ENCODE measurements around the gene JMJD8. TPM values are rescaled to one million over a fixed set of nuclear protein-coding genes. Genes with fewer than 3 reads are reported as not detected.
"Not testable (repeated sequence)": the region's sequence is repeated elsewhere in the genome, so short reads cannot be mapped to it uniquely, and the experiment has no call there.

The JMJD8 gene
- total RNA-seq, 1 experiment from 2014 or later = 90.5 TPM

- BruUV-seq (replicated peaks) = no TSS peak
- H3K4me3 Mint-ChIP-seq (ENCODE audit: low read depth, unreplicated experiment) = peak overlapping the region; percentile 59
Measured at GRCh38 chr16:694187-694862, 10.2 kb upstream of the JMJD8 start.

GRCh38 chr16:693766-694165 lies 9.6 kb upstream of the JMJD8 start:
- peaks cover 41% of the 10 kb centered on the region for H3K36me3 Mint-ChIP-seq (ENCODE audit: insufficient read depth, unreplicated experiment)
- TF ChIP-seq, protein P1, sequence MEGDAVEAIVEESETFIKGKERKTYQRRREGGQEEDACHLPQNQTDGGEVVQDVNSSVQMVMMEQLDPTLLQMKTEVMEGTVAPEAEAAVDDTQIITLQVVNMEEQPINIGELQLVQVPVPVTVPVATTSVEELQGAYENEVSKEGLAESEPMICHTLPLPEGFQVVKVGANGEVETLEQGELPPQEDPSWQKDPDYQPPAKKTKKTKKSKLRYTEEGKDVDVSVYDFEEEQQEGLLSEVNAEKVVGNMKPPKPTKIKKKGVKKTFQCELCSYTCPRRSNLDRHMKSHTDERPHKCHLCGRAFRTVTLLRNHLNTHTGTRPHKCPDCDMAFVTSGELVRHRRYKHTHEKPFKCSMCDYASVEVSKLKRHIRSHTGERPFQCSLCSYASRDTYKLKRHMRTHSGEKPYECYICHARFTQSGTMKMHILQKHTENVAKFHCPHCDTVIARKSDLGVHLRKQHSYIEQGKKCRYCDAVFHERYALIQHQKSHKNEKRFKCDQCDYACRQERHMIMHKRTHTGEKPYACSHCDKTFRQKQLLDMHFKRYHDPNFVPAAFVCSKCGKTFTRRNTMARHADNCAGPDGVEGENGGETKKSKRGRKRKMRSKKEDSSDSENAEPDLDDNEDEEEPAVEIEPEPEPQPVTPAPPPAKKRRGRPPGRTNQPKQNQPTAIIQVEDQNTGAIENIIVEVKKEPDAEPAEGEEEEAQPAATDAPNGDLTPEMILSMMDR (IDR thresholded peaks at IDR 0.05; ENCODE audit: unreplicated experiment) = no peak
- BruUV-seq (replicated peaks) = no TSS peak
- CTCF ChIA-PET = no interaction called here
- H3K27ac Mint-ChIP-seq (ENCODE audit: unreplicated experiment) = no peak overlapping the region
- no peak for DNase-seq
- no peaks in the 10 kb centered on the region for H3K9me3 Mint-ChIP-seq (ENCODE audit: low read depth, unreplicated experiment)
- peaks cover 76% of the 10 kb centered on the region for H3K27me3 Mint-ChIP-seq (ENCODE audit: unreplicated experiment)
- peak overlapping the region; percentile 59 for H3K4me3 Mint-ChIP-seq (ENCODE audit: low read depth, unreplicated experiment)
- intact Hi-C loops (cut with micrococcal nuclease; ENCODE audit: unreplicated experiment) = no loop called here
- H3K4me1 Mint-ChIP-seq (ENCODE audit: low read depth, unreplicated experiment) = peaks cover 9% of the 10 kb centered on the region

More at GRCh38 chr16:694187-694862, 10.2 kb upstream of the JMJD8 start:
- DNase-seq = no peak
- CTCF ChIA-PET = interaction anchor here (0.5 to 1.8 kb wide), 3 partner anchors 13 to 1154 kb away, joined by 3 to 4 read pairs (median 4); no protein-coding TSS in a partner anchor
- H3K4me1 Mint-ChIP-seq (ENCODE audit: low read depth, unreplicated experiment) = peaks cover 9% of the 10 kb centered on the region
- H3K27me3 Mint-ChIP-seq (ENCODE audit: unreplicated experiment) = peaks cover 82% of the 10 kb centered on the region
- no peak overlapping the region for H3K27ac Mint-ChIP-seq (ENCODE audit: unreplicated experiment)
- TF ChIP-seq, protein P1 (IDR thresholded peaks at IDR 0.05; ENCODE audit: unreplicated experiment) = no peak
- intact Hi-C loops (cut with micrococcal nuclease; ENCODE audit: unreplicated experiment) = no loop called here
- peaks cover 35% of the 10 kb centered on the region for H3K36me3 Mint-ChIP-seq (ENCODE audit: insufficient read depth, unreplicated experiment)
- no peaks in the 10 kb centered on the region for H3K9me3 Mint-ChIP-seq (ENCODE audit: low read depth, unreplicated experiment)

DNA sequence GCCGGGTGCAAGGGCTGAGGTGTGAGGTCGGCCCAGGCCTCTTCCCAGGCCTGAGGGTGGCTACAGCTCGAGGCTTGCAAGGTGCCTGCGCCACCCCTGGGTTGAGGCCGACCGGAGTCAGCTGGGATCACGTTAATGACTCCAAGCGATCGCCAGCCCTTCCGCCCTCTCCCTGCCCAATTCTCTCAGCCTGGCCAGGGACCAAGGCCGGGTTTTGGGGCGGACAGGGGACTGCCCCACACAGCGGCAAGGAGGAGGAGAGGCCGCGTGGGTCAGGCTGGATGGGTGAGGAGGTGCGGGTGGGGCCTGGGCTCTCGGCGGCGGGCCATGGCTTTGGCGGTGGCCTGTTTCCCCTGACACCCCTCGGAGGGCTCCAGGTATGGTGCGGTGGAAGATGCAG lies 9.2 kb upstream of the JMJD8 start:
- no peak overlapping the region for H3K27ac Mint-ChIP-seq (ENCODE audit: unreplicated experiment)
- H3K27me3 Mint-ChIP-seq (ENCODE audit: unreplicated experiment) = peaks cover 72% of the 10 kb centered on the region
- H3K36me3 Mint-ChIP-seq (ENCODE audit: insufficient read depth, unreplicated experiment) = peaks cover 42% of the 10 kb centered on the region

DNA sequence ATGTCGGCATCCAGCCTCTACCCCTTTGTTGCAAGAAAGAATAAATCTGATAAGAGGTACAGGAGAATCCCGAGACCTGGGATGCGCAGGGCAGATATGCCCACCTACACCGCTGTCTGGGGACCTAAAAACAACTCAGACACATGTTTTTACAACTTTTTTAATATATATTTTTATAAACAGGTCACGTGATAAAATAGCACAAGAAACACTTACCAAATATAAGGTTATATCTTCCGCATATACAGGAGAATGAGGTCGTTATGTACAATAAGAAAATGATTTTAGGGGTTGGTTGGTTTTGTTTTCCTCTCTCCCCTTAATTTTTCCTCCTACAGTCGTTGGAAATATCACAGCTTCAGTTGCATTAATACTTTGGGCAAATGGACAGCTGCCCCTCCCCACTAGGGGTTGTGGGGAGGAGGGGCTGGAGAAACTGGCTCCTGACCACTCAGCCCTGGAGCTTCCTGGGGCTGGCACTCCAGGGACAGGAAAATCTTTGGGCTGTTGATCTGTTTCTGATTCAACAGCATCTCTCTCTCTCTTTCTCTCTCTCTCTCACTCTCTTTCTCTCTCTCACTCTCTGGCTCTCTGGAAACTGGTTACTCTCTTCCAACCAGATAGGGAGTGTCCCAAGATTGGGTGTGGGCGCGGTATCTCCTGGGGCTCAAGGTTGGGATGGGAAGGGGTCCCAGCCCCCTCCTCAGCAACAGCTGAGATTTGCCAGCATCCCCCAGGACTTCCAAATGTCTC lies 8.4 kb upstream of the JMJD8 start:
- intact Hi-C loops (cut with micrococcal nuclease; ENCODE audit: unreplicated experiment) = no loop called here
- DNase-seq = no peak
- CTCF ChIA-PET = interaction anchor here (0.6 kb wide), 1 partner anchor 13 kb away, joined by 3 read pairs; no protein-coding TSS in a partner anchor
- TF ChIP-seq, protein P1 (IDR thresholded peaks at IDR 0.05; ENCODE audit: unreplicated experiment) = no peak
- Mint-ChIP-seq H3K36me3 (ENCODE audit: insufficient read depth, unreplicated experiment) (peaks cover 46% of the 10 kb centered on the region), H3K4me1 (ENCODE audit: low read depth, unreplicated experiment) (peaks cover 9% of the 10 kb centered on the region), H3K27ac (ENCODE audit: unreplicated experiment) (no peak overlapping the region), H3K4me3 (ENCODE audit: low read depth, unreplicated experiment) (peak overlapping the region; percentile 27), H3K27me3 (ENCODE audit: unreplicated experiment) (peaks cover 64% of the 10 kb centered on the region), H3K9me3 (ENCODE audit: low read depth, unreplicated experiment) (no peaks in the 10 kb centered on the region)
- BruUV-seq (replicated peaks) = no TSS peak

More for the DNA sequence above, 9.2 kb upstream of the JMJD8 start:
- BruUV-seq (replicated peaks) = no TSS peak
- DNase-seq = no peak
- CTCF ChIA-PET = no interaction called here
- peak overlapping the region; percentile 59 for H3K4me3 Mint-ChIP-seq (ENCODE audit: low read depth, unreplicated experiment)
- intact Hi-C loops (cut with micrococcal nuclease; ENCODE audit: unreplicated experiment) = no loop called here
- no peaks in the 10 kb centered on the region for H3K9me3 Mint-ChIP-seq (ENCODE audit: low read depth, unreplicated experiment)
- TF ChIP-seq, protein P1 (IDR thresholded peaks at IDR 0.05; ENCODE audit: unreplicated experiment) = no peak
- peaks cover 9% of the 10 kb centered on the region for H3K4me1 Mint-ChIP-seq (ENCODE audit: low read depth, unreplicated experiment)

- Mint-ChIP-seq H3K36me3 (ENCODE audit: insufficient read depth, unreplicated experiment) (peaks cover 58% of the 10 kb centered on the region), H3K4me3 (ENCODE audit: low read depth, unreplicated experiment) (peak overlapping the region; percentile 98), H3K27me3 (ENCODE audit: unreplicated experiment) (peaks cover 51% of the 10 kb centered on the region)
- DNase-seq; BruUV-seq (replicated peaks); H3K4me1 Mint-ChIP-seq (ENCODE audit: low read depth, unreplicated experiment); H3K27ac Mint-ChIP-seq (ENCODE audit: unreplicated experiment); H3K9me3 Mint-ChIP-seq (ENCODE audit: low read depth, unreplicated experiment); intact Hi-C loops (cut with micrococcal nuclease; ENCODE audit: unreplicated experiment); CTCF ChIA-PET: not testable (repeated sequence)
Measured at GRCh38 chr16:691242-691641, 7.1 kb upstream of the JMJD8 start.

Measured in Calu3 (cell line).